Activated CD8-positive, alpha-beta T cell treated with anti-CD3 and anti-CD28 coated beads, Interleukin-2, amount 10 ng/mL, durations not matched to agents 7 days and 5 days (primary cell): ENCODE data around the gene CHP2. TPM values are rescaled to one million over a fixed set of nuclear protein-coding genes. Genes with fewer than 3 reads are reported as not detected.

Experiments
- ATAC-seq: fragments of 150-1000 bp; cut with Tn5 transposase; one replicate; pipeline ENCODE4 v1.10.0; 2021; ENCODE audit warnings: moderate library complexity
- CTCF ChIA-PET: fragments of 350-600 bp; sonication (Branson Sonifier 250); formaldehyde crosslinking; loops from one replicate; lab custom pipeline; 2021; ENCODE audit warnings: antibody characterized with exemption; lab: Charles Lee
- POLR2A ChIA-PET: fragments of 350-600 bp; sonication (Branson Sonifier 250); formaldehyde crosslinking; loops from one replicate; lab custom pipeline; 2021; ENCODE audit warnings: antibody characterized with exemption; lab: Charles Lee
- DNase-seq: peaks from one replicate; pipeline ENCODE4 v3.0.0-alpha.2; 2020
- H3K27ac Mint-ChIP-seq: one replicate; pipeline ENCODE4 v1.8.0; 2021; ENCODE audit warnings: mild to moderate bottlenecking, mixed read lengths
- H3K27me3 Mint-ChIP-seq: one replicate; pipeline ENCODE4 v1.8.0; 2021; ENCODE audit warnings: low read depth, mixed read lengths
- H3K36me3 Mint-ChIP-seq: one replicate; pipeline ENCODE4 v1.8.0; 2021; ENCODE audit warnings: low read depth, mixed read lengths
- H3K4me1 Mint-ChIP-seq: one replicate; pipeline ENCODE4 v1.8.0; 2021; ENCODE audit warnings: low read depth, mixed read lengths
- H3K4me3 Mint-ChIP-seq: one replicate; pipeline ENCODE4 v1.8.0; 2021; ENCODE audit warnings: mild to moderate bottlenecking, mixed read lengths
- H3K9me3 Mint-ChIP-seq: one replicate; pipeline ENCODE4 v1.8.0; 2022; ENCODE audit warnings: mixed read lengths; ENCODE audit not compliant: insufficient read depth
- total RNA-seq, 2 experiments: library from RNA; stranded (reverse); gene quantifications; one replicate each; pipeline ENCODE4 v1.2.3, GENCODE V29; 2021

The CHP2 gene
- total RNA-seq, 2 experiments from 2014 or later = not detected

DNA sequence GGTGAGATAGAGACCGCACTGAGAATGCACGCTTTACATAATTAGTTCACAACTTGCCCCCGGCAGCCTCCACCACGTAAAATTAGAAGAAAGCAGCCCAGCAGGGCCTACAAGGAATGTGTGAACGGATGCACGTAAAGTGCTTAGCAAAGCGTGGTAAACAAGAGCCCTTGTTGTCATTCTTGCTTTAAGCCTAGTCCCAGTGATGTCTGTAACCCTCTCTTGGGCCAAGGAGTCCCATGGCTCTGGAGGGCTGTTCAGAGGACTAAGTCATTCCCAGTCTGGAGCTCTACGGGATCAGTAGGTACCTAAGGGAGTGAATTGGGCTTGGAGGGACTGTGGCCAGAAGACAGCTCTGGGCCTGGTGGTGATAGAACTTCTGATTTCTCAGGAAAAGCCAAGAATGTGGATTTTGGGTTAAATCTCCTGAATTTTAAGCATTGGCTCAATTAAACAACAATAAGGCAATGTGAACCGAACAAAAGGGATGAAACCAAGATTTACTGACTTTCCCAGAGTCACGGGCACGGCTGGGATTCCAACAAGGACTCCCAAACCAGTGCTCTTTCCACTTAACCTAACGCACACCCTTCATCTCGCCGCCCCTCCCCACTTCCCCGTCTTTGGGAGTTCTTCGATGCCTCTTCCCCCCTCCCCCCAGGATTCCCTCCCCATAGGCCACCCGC is 775 bp upstream of the CHP2 start:
- ATAC-seq (no peak), DNase-seq (no peak)
- Mint-ChIP-seq H3K27me3 (peaks cover 57% of the 10 kb centered on the region), H3K4me1 (no peaks in the 10 kb centered on the region), H3K36me3 (no peaks in the 10 kb centered on the region), H3K4me3 (no peak overlapping the region), H3K9me3 (no peaks in the 10 kb centered on the region), H3K27ac (no peak overlapping the region)
- ChIA-PET POLR2A (no interaction called here), CTCF (interaction anchor here (1.7 kb wide), 1 partner anchor 320 kb away, joined by 3 read pairs; no protein-coding TSS in a partner anchor)

GRCh38 chr16:23755484-23755809 is 621 bp downstream of the CHP2 start:
- H3K4me3 Mint-ChIP-seq = no peak overlapping the region
- CTCF ChIA-PET = no interaction called here
- POLR2A ChIA-PET = no interaction called here
- ATAC-seq (no peak), DNase-seq (no peak)
- H3K27me3 Mint-ChIP-seq = peaks cover 62% of the 10 kb centered on the region
- no peaks in the 10 kb centered on the region for H3K9me3 Mint-ChIP-seq
- no peak overlapping the region for H3K27ac Mint-ChIP-seq
- no peaks in the 10 kb centered on the region for H3K36me3 Mint-ChIP-seq
- no peaks in the 10 kb centered on the region for H3K4me1 Mint-ChIP-seq

- H3K4me1 Mint-ChIP-seq = no peaks in the 10 kb centered on the region
- ATAC-seq = no peak
Measured at GRCh38 chr16:23757116-23757515, 2.3 kb downstream of the CHP2 start.

DNA sequence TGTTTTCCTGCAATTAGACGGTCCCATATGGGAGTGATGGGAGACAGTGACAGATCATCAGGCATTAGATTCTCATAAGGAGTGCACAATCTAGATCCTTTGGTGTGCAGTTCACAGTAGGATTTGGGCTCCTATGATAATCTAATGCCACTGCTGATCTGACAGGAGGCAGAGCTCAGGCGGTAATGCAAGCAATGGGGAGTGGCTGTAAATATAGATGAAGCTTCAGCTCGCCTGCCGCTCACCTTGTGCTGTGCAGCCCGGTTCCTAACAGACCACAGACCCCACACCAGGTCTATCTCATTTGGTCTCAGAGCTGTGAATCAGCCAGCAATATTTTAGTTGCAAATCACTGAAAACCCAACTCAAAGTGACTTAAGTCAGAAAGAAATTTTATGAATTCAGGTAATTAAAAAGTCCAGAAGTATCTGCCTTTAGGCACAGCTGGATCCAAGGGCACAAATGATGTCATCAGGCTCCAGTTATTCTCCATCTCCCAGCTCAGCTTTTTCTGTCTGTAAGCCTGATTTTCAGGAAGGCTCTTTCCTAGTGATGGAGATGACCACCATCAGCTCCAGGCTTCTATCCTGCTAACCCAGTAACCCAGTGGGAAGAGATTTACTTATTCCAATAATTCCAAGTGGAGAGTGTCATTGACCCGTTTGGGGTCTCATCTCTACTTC is 3.3 kb downstream of the CHP2 start:
- no peaks in the 10 kb centered on the region for H3K9me3 Mint-ChIP-seq
- DNase-seq (no peak), ATAC-seq (no peak)
- no peaks in the 10 kb centered on the region for H3K4me1 Mint-ChIP-seq
- CTCF ChIA-PET = no interaction called here
- H3K4me3 Mint-ChIP-seq = no peak overlapping the region
- H3K27me3 Mint-ChIP-seq = peaks cover 49% of the 10 kb centered on the region
- POLR2A ChIA-PET = no interaction called here
- H3K27ac Mint-ChIP-seq = no peak overlapping the region
- H3K36me3 Mint-ChIP-seq = no peaks in the 10 kb centered on the region

More at GRCh38 chr16:23757116-23757515, 2.3 kb downstream of the CHP2 start:
- H3K27me3 Mint-ChIP-seq = peaks cover 57% of the 10 kb centered on the region
- CTCF ChIA-PET = no interaction called here
- no peak overlapping the region for H3K27ac Mint-ChIP-seq
- DNase-seq = no peak
- POLR2A ChIA-PET = no interaction called here
- no peak overlapping the region for H3K4me3 Mint-ChIP-seq
- no peaks in the 10 kb centered on the region for H3K36me3 Mint-ChIP-seq
- no peaks in the 10 kb centered on the region for H3K9me3 Mint-ChIP-seq

DNA sequence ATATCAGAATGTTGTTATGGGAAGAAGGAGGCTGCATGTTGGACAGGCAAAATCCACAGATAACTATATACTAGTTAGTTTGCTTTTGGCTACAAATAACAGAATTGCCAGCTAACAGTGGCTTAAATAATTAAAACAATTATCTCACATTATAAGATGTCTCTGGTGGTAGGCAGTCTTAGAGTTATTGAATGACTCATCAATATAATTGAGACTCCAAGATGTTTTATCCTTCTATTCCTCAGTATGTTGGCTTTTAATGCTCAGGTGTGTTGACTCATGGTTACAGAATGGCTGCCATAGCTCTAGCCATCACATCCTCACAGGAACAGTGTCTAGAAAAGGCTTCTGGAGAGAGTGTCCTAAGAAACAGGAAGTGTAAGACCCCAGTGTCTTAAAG is 11.1 kb downstream of the CHP2 start:
- no peaks in the 10 kb centered on the region for H3K36me3 Mint-ChIP-seq
- ChIA-PET POLR2A (no interaction called here), CTCF (no interaction called here)
- no peaks in the 10 kb centered on the region for H3K4me1 Mint-ChIP-seq
- H3K27ac Mint-ChIP-seq = no peak overlapping the region
- peaks cover 10% of the 10 kb centered on the region for H3K27me3 Mint-ChIP-seq
- no peak for ATAC-seq
- no peaks in the 10 kb centered on the region for H3K9me3 Mint-ChIP-seq
- H3K4me3 Mint-ChIP-seq = no peak overlapping the region
- DNase-seq = no peak

DNA sequence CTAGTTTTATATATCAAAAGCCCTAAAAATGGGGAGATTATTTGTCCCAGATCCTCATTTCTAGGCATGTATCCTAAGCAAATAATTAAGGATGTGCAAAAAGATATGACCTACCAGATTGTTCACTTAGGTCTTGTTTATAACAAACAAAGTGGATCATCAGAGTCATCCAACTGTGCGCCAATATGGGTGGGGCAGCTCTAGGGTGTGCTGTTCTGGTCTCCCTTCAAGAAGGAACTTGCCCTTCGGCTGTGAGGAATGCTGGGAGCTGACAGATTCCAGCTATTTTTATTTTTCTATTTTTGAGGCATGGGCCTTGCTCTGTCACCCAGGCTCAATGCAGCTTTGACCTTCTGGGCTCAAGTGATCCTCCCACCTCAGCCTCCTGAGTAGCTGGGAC is 13.8 kb downstream of the CHP2 start:
- Mint-ChIP-seq H3K36me3 (no peaks in the 10 kb centered on the region), H3K27me3 (peaks cover 14% of the 10 kb centered on the region), H3K27ac (no peak overlapping the region), H3K4me3 (no peak overlapping the region), H3K4me1 (no peaks in the 10 kb centered on the region), H3K9me3 (no peaks in the 10 kb centered on the region)
- ATAC-seq (no peak), DNase-seq (no peak)
- POLR2A ChIA-PET = no interaction called here
- CTCF ChIA-PET = no interaction called here

DNA sequence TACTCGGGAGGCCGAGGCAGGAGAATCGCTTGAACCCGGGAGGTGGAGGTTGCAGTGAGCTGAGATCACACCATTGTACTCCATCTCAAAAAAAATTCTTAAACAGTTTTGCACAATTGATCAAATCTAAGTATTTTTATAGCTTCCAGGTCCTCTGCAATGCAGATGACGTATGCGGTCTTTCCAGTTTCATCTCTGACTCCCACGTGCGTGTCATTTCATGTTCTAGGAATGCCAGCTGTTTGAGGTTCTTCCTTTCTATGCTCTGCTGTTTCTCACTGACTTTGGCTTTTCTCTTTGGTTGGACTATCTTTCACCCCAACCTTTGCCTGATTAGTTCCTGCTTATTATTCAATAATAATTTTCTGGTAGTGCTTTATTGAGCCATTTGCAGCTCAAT is 16.2 kb downstream of the CHP2 start:
- POLR2A ChIA-PET = no interaction called here
- no peaks in the 10 kb centered on the region for H3K4me1 Mint-ChIP-seq

GRCh38 chr16:23771642-23772041 is 16.8 kb downstream of the CHP2 start:
- ATAC-seq (no peak), DNase-seq (no peak)
- no peaks in the 10 kb centered on the region for H3K9me3 Mint-ChIP-seq
- ChIA-PET POLR2A (no interaction called here), CTCF (no interaction called here)
- H3K36me3 Mint-ChIP-seq = no peaks in the 10 kb centered on the region
- H3K27ac Mint-ChIP-seq = no peak overlapping the region
- H3K27me3 Mint-ChIP-seq = peaks cover 11% of the 10 kb centered on the region
- H3K4me1 Mint-ChIP-seq = no peaks in the 10 kb centered on the region
- no peak overlapping the region for H3K4me3 Mint-ChIP-seq

More for the DNA sequence above, 16.2 kb downstream of the CHP2 start:
- no peak for ATAC-seq
- Mint-ChIP-seq H3K4me3 (no peak overlapping the region), H3K36me3 (no peaks in the 10 kb centered on the region), H3K27ac (no peak overlapping the region), H3K9me3 (no peaks in the 10 kb centered on the region), H3K27me3 (peaks cover 12% of the 10 kb centered on the region)
- DNase-seq = no peak
- CTCF ChIA-PET = no interaction called here

GRCh38 chr16:23773339-23773738 is 18.5 kb downstream of the CHP2 start:
- H3K9me3 Mint-ChIP-seq = no peaks in the 10 kb centered on the region
- ATAC-seq (no peak), DNase-seq (no peak)
- ChIA-PET POLR2A (no interaction called here), CTCF (no interaction called here)
- H3K4me1 Mint-ChIP-seq = no peaks in the 10 kb centered on the region
- H3K36me3 Mint-ChIP-seq = no peaks in the 10 kb centered on the region
- H3K27ac Mint-ChIP-seq = no peak overlapping the region
- peaks cover 15% of the 10 kb centered on the region for H3K27me3 Mint-ChIP-seq
- H3K4me3 Mint-ChIP-seq = no peak overlapping the region

DNA sequence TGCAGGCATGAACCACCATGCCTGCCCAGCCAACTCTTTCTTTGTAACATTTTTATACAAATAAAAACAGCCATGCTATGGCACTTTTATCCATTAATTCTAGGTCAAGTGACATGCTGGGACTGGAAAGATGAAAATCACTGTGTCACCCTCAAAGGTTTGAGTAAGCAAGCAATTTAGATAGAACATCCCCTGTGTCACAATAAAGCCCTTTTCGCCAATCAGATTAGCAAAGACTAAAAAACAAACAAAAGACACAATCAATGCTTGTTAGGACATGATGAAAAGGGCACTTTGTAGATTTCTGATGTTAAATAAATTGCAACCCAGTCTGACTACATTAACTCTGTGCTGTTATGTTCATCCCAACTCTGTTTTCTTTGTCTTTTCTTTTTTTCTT is 26.4 kb downstream of the CHP2 start:
- POLR2A ChIA-PET = no interaction called here
- H3K27me3 Mint-ChIP-seq = peaks cover 36% of the 10 kb centered on the region

GRCh38 chr16:23784811-23785447 is 30.1 kb downstream of the CHP2 start:
- H3K27ac Mint-ChIP-seq = no peak overlapping the region
- POLR2A ChIA-PET = no interaction called here
- peaks cover 15% of the 10 kb centered on the region for H3K4me1 Mint-ChIP-seq
- ATAC-seq (no peak), DNase-seq (no peak)
- H3K36me3 Mint-ChIP-seq = no peaks in the 10 kb centered on the region
- CTCF ChIA-PET = interaction anchor here (0.9 kb wide), 1 partner anchor 19 kb away, joined by 3 read pairs; no protein-coding TSS in a partner anchor
- no peaks in the 10 kb centered on the region for H3K9me3 Mint-ChIP-seq
- H3K27me3 Mint-ChIP-seq = peaks cover 33% of the 10 kb centered on the region
- no peak overlapping the region for H3K4me3 Mint-ChIP-seq

More for the DNA sequence above, 26.4 kb downstream of the CHP2 start:
- peaks cover 5% of the 10 kb centered on the region for H3K4me1 Mint-ChIP-seq
- CTCF ChIA-PET = no interaction called here
- H3K4me3 Mint-ChIP-seq = no peak overlapping the region
- H3K36me3 Mint-ChIP-seq = no peaks in the 10 kb centered on the region
- DNase-seq = no peak
- H3K9me3 Mint-ChIP-seq = no peaks in the 10 kb centered on the region
- H3K27ac Mint-ChIP-seq = no peak overlapping the region
- no peak for ATAC-seq

- Mint-ChIP-seq H3K4me3 (no peak overlapping the region), H3K9me3 (no peaks in the 10 kb centered on the region), H3K4me1 (peaks cover 15% of the 10 kb centered on the region), H3K36me3 (no peaks in the 10 kb centered on the region), H3K27ac (no peak overlapping the region), H3K27me3 (peaks cover 33% of the 10 kb centered on the region)
- no peak for DNase-seq
- POLR2A ChIA-PET = no interaction called here
- ATAC-seq = no peak
- CTCF ChIA-PET = interaction anchor here (1.1 kb wide), 1 partner anchor 18 kb away, joined by 3 read pairs; no protein-coding TSS in a partner anchor
Measured at GRCh38 chr16:23785842-23786241, 31.0 kb downstream of the CHP2 start.
